T-helper 2 cell treated with Interferon-gamma antibody and Interleukin-4, amounts not matched to agents 100 ng/mL and 5 ng/mL, for 36 hours (primary cell): ENCODE measurements around the gene KIAA0232. TPM values are rescaled to one million over a fixed set of nuclear protein-coding genes. Genes with fewer than 3 reads are reported as not detected.
"Not testable (repeated sequence)": the region's sequence is repeated elsewhere in the genome, so short reads cannot be mapped to it uniquely, and the experiment has no call there.

Source experiments
- intact Hi-C: fragments of 100-400 bp; cut with micrococcal nuclease; formaldehyde crosslinking; loops from one replicate; pipeline ENCODE4 v1.15.1; 2023
- total RNA-seq: library from RNA; stranded (reverse); gene quantifications from 2 replicates; pipeline ENCODE4 v1.2.3, GENCODE V29; 2022

KIAA0232 gene
- total RNA-seq, 1 donor from 2014 or later = 15.6 TPM

- intact Hi-C loops = no loop called here
Observed at GRCh38 chr4:6894528-6895498, 112.3 kb downstream of the KIAA0232 start.

GRCh38 chr4:6896035-6896434 lies 113.5 kb downstream of the KIAA0232 start:
- intact Hi-C loops = no loop called here

- intact Hi-C loops = loop anchor here (1.0 kb wide), 1 partner anchor 11 kb away; the partner anchor contains the start of gene TBC1D14
Observed at GRCh38 chr4:6898763-6899162, 116.2 kb downstream of the KIAA0232 start.

GRCh38 chr4:6900181-6900812 lies 117.8 kb downstream of the KIAA0232 start:
- intact Hi-C loops = no loop called here

GRCh38 chr4:6900956-6901355 lies 118.4 kb downstream of the KIAA0232 start:
- intact Hi-C loops = no loop called here

- intact Hi-C loops = no loop called here
Observed at GRCh38 chr4:6901669-6902317, 119.3 kb downstream of the KIAA0232 start.

GRCh38 chr4:6902318-6903042 lies 120.0 kb downstream of the KIAA0232 start:
- intact Hi-C loops = no loop called here

GRCh38 chr4:6905516-6906445 lies 123.3 kb downstream of the KIAA0232 start:
- intact Hi-C loops = no loop called here

GRCh38 chr4:6906486-6906885 lies 124.0 kb downstream of the KIAA0232 start:
- intact Hi-C loops = not testable (repeated sequence)

GRCh38 chr4:6907658-6908191 lies 125.2 kb downstream of the KIAA0232 start:
- intact Hi-C loops = no loop called here

GRCh38 chr4:6908432-6909112 lies 126.0 kb downstream of the KIAA0232 start:
- intact Hi-C loops = loop anchor here (1.0 kb wide), 5 partner anchors 9 to 160 kb away; partner anchors contain the start of genes GRPEL1, KIAA0232 and TADA2B

GRCh38 chr4:6909113-6909969 lies 126.8 kb downstream of the KIAA0232 start, which contains the start of gene TBC1D14:
Gene TBC1D14, plus strand, starts transcription at chr4:6909826. Its CDS starts 13,564 bp downstream, at chr4:6923390.
- intact Hi-C loops = loop anchor here (1.0 kb wide), 5 partner anchors 10 to 159 kb away; partner anchors contain the start of genes GRPEL1, KIAA0232 and TADA2B

- intact Hi-C loops = loop anchor here (1.0 kb wide), 5 partner anchors 11 to 158 kb away; partner anchors contain the start of genes GRPEL1, KIAA0232 and TADA2B
Observed at GRCh38 chr4:6909970-6910339, 127.4 kb downstream of the KIAA0232 start.

- intact Hi-C loops = no loop called here
Observed at GRCh38 chr4:6910340-6910959, 127.9 kb downstream of the KIAA0232 start.

- intact Hi-C loops = no loop called here
Observed at GRCh38 chr4:6910960-6911874, 128.7 kb downstream of the KIAA0232 start.

GRCh38 chr4:6911917-6912316 lies 129.4 kb downstream of the KIAA0232 start:
- intact Hi-C loops = not testable (repeated sequence)
